SJSA1 (cell line): ENCODE measurements around the gene CELA3A. TPM values are rescaled to one million over a fixed set of nuclear protein-coding genes. Genes with fewer than 3 reads are reported as not detected.

Experiments
- DNase-seq, 2 experiments: peaks; one replicate each; pipeline ENCODE4 v3.0.0-alpha.2; 2015 to 2020; ENCODE audit warnings: low spot score in 2 of 2, low read depth in 1 of 2
- H3K27ac ChIP-seq: fragments of 250-450 bp; sonication (Bioruptor Pico); 2 replicates; pipeline ENCODE4 v1.5.1; 2020; ENCODE audit warnings: mild to moderate bottlenecking, moderate library complexity
- H3K27me3 ChIP-seq: fragments of 250-450 bp; sonication (Bioruptor Pico); replicated peaks from 2 replicates; pipeline ENCODE4 v1.5.1; 2020; ENCODE audit warnings: mild to moderate bottlenecking, moderate library complexity
- H3K36me3 ChIP-seq: fragments of 250-450 bp; sonication (Bioruptor Pico); 2 replicates; pipeline ENCODE4 v1.5.1; 2020; ENCODE audit warnings: mild to moderate bottlenecking
- H3K4me1 ChIP-seq: fragments of 250-450 bp; sonication (Bioruptor Pico); replicated peaks from 2 replicates; pipeline ENCODE4 v1.6.1; 2021; ENCODE audit warnings: mild to moderate bottlenecking
- H3K4me3 ChIP-seq: fragments of 250-450 bp; sonication (Bioruptor Pico); 2 replicates; pipeline ENCODE4 v1.5.1; 2020; ENCODE audit warnings: mild to moderate bottlenecking
- H3K9me3 ChIP-seq: fragments of 250-450 bp; sonication (Bioruptor Pico); replicated peaks from 2 replicates; pipeline ENCODE4 v1.5.1; 2020; ENCODE audit warnings: mild to moderate bottlenecking
- total RNA-seq: library from RNA; depleted of rRNA; stranded (reverse); fragments of >200 nt; shearing (Covaris generic); gene quantifications from 2 replicates; pipeline ENCODE4 v1.2.3, GENCODE V29; 2014

Gene CELA3A
- total RNA-seq, 1 experiment from 2014 or later: not detected

GRCh38 chr1:22040286-22040623 is 38.8 kb downstream of the CELA3A start:
- H3K4me1 ChIP-seq: peaks cover 6% of the 10 kb centered on the region
- no peak overlapping the region for H3K27ac ChIP-seq
- H3K27me3 ChIP-seq: no peaks in the 10 kb centered on the region
- no peaks in the 10 kb centered on the region for H3K9me3 ChIP-seq
- DNase-seq: no peak
- H3K36me3 ChIP-seq: no peaks in the 10 kb centered on the region
- H3K4me3 ChIP-seq: no peak overlapping the region

- Histone ChIP-seq H3K36me3 (no peaks in the 10 kb centered on the region), H3K27ac (no peak overlapping the region), H3K27me3 (no peaks in the 10 kb centered on the region), H3K9me3 (no peaks in the 10 kb centered on the region), H3K4me1 (peaks cover 6% of the 10 kb centered on the region), H3K4me3 (no peak overlapping the region)
- DNase-seq: no peak
Observed at GRCh38 chr1:22041505-22041904, 40.0 kb downstream of the CELA3A start.

GRCh38 chr1:22043198-22043769 is 41.8 kb downstream of the CELA3A start:
- no peak overlapping the region for H3K4me3 ChIP-seq
- H3K4me1 ChIP-seq: peaks cover 6% of the 10 kb centered on the region
- DNase-seq: no peak
- H3K27me3 ChIP-seq: no peaks in the 10 kb centered on the region
- no peaks in the 10 kb centered on the region for H3K9me3 ChIP-seq
- H3K27ac ChIP-seq: no peak overlapping the region
- H3K36me3 ChIP-seq: no peaks in the 10 kb centered on the region

- no peaks in the 10 kb centered on the region for H3K9me3 ChIP-seq
- DNase-seq: no peak
- H3K4me1 ChIP-seq: peaks cover 2% of the 10 kb centered on the region
- no peaks in the 10 kb centered on the region for H3K27me3 ChIP-seq
- H3K27ac ChIP-seq: no peak overlapping the region
- H3K36me3 ChIP-seq: no peaks in the 10 kb centered on the region
- no peak overlapping the region for H3K4me3 ChIP-seq
Observed at GRCh38 chr1:22044690-22045420, 43.4 kb downstream of the CELA3A start.

GRCh38 chr1:22045604-22046228 is 44.3 kb downstream of the CELA3A start:
- no peaks in the 10 kb centered on the region for H3K27me3 ChIP-seq
- no peak overlapping the region for H3K4me3 ChIP-seq
- DNase-seq: no peak
- no peak overlapping the region for H3K27ac ChIP-seq
- no peaks in the 10 kb centered on the region; the same call in 1 of the 2 replicates for H3K4me1 ChIP-seq
- H3K9me3 ChIP-seq: no peaks in the 10 kb centered on the region
- no peaks in the 10 kb centered on the region for H3K36me3 ChIP-seq

- Histone ChIP-seq H3K36me3 (peaks cover 9% of the 10 kb centered on the region), H3K4me3 (no peak overlapping the region), H3K27me3 (no peaks in the 10 kb centered on the region), H3K9me3 (no peaks in the 10 kb centered on the region), H3K4me1 (peaks cover 5% of the 10 kb centered on the region), H3K27ac (no peak overlapping the region)
- no peak for DNase-seq
Observed at GRCh38 chr1:22048351-22049192, 47.1 kb downstream of the CELA3A start.

- H3K9me3 ChIP-seq: no peaks in the 10 kb centered on the region
- H3K27me3 ChIP-seq: no peaks in the 10 kb centered on the region
- peaks cover 12% of the 10 kb centered on the region for H3K4me1 ChIP-seq
- no peak for DNase-seq
- H3K27ac ChIP-seq: no peak overlapping the region
- peaks cover 18% of the 10 kb centered on the region for H3K36me3 ChIP-seq
- no peak overlapping the region for H3K4me3 ChIP-seq
Observed at GRCh38 chr1:22050330-22050729, 48.9 kb downstream of the CELA3A start.

GRCh38 chr1:22051607-22052114 is 50.2 kb downstream of the CELA3A start:
- DNase-seq: no peak
- H3K9me3 ChIP-seq: no peaks in the 10 kb centered on the region
- peaks cover 26% of the 10 kb centered on the region for H3K36me3 ChIP-seq
- H3K27me3 ChIP-seq: no peaks in the 10 kb centered on the region
- peaks cover 12% of the 10 kb centered on the region for H3K4me1 ChIP-seq
- no peak overlapping the region for H3K27ac ChIP-seq
- peak overlapping the region; percentile 94; the same call in 1 of the 2 replicates for H3K4me3 ChIP-seq

GRCh38 chr1:22052115-22053016 is 50.9 kb downstream of the CELA3A start, which contains the start of gene CDC42:
Gene CDC42, plus strand, starts transcription at chr1:22052709. Its CDS starts 25,770 bp downstream, at chr1:22078479.
- peak; percentile 95 to 97 for DNase-seq
- H3K36me3 ChIP-seq: peaks cover 33% of the 10 kb centered on the region
- peaks cover 12% of the 10 kb centered on the region for H3K4me1 ChIP-seq
- peak within 1 kb of the TSS; percentile 97 for H3K27ac ChIP-seq
- no peaks in the 10 kb centered on the region for H3K27me3 ChIP-seq
- no peaks in the 10 kb centered on the region for H3K9me3 ChIP-seq
- peak within 1 kb of the TSS; percentile 94 for H3K4me3 ChIP-seq

- Histone ChIP-seq H3K36me3 (peaks cover 42% of the 10 kb centered on the region), H3K4me1 (peaks cover 12% of the 10 kb centered on the region), H3K27ac (peak overlapping the region; percentile 97), H3K4me3 (peak overlapping the region; percentile 94), H3K27me3 (no peaks in the 10 kb centered on the region), H3K9me3 (no peaks in the 10 kb centered on the region)
- DNase-seq: peak; percentile 66 to 81
Observed at GRCh38 chr1:22053017-22053860, 51.8 kb downstream of the CELA3A start.

- peak overlapping the region; percentile 97 for H3K27ac ChIP-seq
- no peaks in the 10 kb centered on the region for H3K27me3 ChIP-seq
- peaks cover 12% of the 10 kb centered on the region for H3K4me1 ChIP-seq
- H3K4me3 ChIP-seq: peak overlapping the region; percentile 94
- peaks cover 49% of the 10 kb centered on the region for H3K36me3 ChIP-seq
- no peak for DNase-seq
- H3K9me3 ChIP-seq: no peaks in the 10 kb centered on the region
Observed at GRCh38 chr1:22053861-22054770, 52.7 kb downstream of the CELA3A start.
